IPS-15b (cell line): ENCODE results near the gene ACACB.

ENCODE experiments used
- H3K27me3 ChIP-seq: one replicate; pipeline ENCODE4 v1.6.1; 2013; ENCODE audit warnings: low read length; ENCODE audit not compliant: control insufficient read depth, insufficient read depth
- H3K36me3 ChIP-seq: one replicate; pipeline ENCODE4 v1.6.1; 2013; ENCODE audit warnings: low read length; ENCODE audit not compliant: control insufficient read depth, insufficient read depth
- H3K4me1 ChIP-seq: one replicate; pipeline ENCODE4 v1.6.1; 2013; ENCODE audit warnings: mild to moderate bottlenecking, low read length; ENCODE audit not compliant: control insufficient read depth, insufficient read depth
- H3K4me3 ChIP-seq: one replicate; pipeline ENCODE4 v1.5.1; 2013; ENCODE audit warnings: low read depth, low read length
- H3K9ac ChIP-seq: one replicate; pipeline ENCODE4 v1.6.1; 2013; ENCODE audit warnings: low read depth, mild to moderate bottlenecking, low read length
- H3K9me3 ChIP-seq: one replicate; pipeline ENCODE4 v1.6.1; 2013; ENCODE audit warnings: mild to moderate bottlenecking, low read length; ENCODE audit not compliant: control insufficient read depth, insufficient read depth

The ACACB gene

DNA sequence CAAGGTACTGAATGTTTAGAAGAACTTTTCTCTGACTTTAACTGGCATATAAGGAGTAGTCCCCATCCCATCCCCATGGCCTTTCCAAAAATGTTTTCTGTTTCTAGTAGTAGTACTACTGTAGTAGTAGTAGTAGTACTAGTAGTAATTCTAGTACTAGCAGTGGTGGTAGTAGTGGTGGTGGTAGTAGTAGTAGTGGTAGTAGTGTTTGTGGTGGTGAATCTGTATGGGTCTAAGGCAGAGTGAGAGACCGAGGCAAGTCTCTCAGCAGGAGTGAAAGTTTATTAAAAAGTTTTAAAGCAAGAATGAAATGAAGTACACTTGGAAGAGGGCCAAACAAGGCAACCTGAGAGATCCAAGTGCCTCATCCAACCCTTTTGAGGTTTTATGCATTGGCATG lies 134.1 kb downstream of the ACACB start:
- H3K27me3 ChIP-seq: no peaks in the 10 kb centered on the region
- no peaks in the 10 kb centered on the region for H3K9me3 ChIP-seq
- H3K36me3 ChIP-seq: no peaks in the 10 kb centered on the region
- H3K4me1 ChIP-seq: no peaks in the 10 kb centered on the region
- no peak overlapping the region for H3K4me3 ChIP-seq
- H3K9ac ChIP-seq: no peak overlapping the region

DNA sequence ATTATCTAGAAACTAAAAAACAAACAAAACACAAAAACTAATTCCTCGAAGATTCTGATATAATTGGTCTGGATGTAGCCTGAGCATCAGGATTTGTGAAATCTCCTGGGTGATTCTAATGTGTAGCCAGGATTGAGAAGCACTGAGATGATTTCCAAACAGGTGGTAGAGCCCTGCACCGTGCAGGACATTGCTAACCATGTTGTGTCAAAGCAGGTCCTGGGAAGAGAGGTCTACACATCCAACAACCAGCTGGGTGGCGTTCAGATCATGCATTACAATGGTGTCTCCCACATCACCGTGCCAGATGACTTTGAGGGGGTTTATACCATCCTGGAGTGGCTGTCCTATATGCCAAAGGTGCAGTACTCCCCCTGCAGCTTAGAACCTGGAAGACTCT lies 136.4 kb downstream of the ACACB start:
- Histone ChIP-seq H3K9me3 (no peaks in the 10 kb centered on the region), H3K4me3 (no peak overlapping the region), H3K4me1 (no peaks in the 10 kb centered on the region), H3K9ac (no peak overlapping the region), H3K27me3 (no peaks in the 10 kb centered on the region), H3K36me3 (no peaks in the 10 kb centered on the region)

DNA sequence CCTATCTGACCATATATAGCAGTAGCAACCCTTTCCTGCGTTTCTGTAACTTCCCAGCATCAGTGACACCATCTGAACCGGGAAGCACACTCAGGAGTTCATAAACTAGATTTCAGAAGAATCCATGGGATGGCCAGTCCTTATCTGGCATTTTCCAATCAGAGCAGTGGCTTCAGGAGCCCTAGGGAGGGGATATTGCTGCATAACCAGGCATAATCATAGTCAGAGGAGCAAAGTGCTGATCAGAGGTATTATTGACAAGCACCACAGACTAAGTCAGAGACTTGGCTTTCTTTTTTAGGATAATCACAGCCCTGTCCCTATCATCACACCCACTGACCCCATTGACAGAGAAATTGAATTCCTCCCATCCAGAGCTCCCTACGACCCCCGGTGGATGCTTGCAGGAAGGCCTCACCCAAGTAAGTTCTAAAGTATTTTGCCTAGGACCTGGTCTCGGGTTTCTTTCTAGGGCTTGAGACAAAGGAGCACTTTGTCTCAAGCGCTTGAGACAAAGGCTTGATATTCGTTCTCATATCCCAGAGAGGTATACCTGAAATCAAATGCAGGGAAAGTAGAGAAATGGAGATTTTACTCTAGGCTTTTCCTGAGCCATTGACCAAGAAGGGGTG lies 137.6 kb downstream of the ACACB start:
- H3K9ac ChIP-seq: no peak overlapping the region
- H3K9me3 ChIP-seq: no peaks in the 10 kb centered on the region
- H3K36me3 ChIP-seq: no peaks in the 10 kb centered on the region
- H3K4me3 ChIP-seq: no peak overlapping the region
- H3K4me1 ChIP-seq: no peaks in the 10 kb centered on the region
- H3K27me3 ChIP-seq: no peaks in the 10 kb centered on the region

DNA sequence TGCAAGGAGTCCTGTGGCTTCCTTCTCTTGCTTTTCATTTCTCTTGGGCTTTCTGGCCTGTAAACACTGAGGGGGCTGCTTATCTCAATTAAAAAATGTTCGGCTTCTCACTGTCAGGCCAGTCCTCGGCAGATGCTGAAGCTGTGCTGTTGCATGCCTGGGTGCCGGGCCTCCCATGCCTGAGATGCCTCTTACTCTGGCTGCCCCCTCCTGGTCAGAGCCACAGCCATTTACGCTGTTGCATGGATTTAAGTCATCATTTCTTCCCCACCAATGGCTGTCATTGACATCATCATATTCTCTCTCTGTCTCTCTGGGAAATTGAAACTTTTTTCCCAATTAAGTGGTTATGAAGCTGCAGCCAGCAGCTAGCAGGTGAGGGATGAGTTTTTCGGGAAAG lies 139.0 kb downstream of the ACACB start:
- Histone ChIP-seq H3K9me3 (no peaks in the 10 kb centered on the region), H3K4me3 (no peak overlapping the region)

DNA sequence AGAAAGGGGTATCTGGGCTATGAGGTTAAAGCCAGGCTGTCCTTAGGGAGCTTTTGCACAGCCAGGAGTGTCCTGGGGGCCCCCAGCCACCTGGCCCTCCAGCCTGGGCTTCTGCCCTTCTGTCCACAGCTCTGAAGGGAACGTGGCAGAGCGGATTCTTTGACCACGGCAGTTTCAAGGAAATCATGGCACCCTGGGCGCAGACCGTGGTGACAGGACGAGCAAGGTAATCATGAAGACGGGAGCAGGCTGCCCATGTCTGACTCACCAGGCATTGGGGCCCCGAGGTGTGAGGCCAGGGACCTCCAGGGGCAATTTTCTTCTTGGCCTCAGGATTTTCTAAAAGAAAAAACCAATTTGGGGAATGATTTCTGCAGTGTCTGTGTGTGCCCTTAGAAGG lies 139.6 kb downstream of the ACACB start:
- H3K27me3 ChIP-seq: no peaks in the 10 kb centered on the region
- no peak overlapping the region for H3K4me3 ChIP-seq
- no peaks in the 10 kb centered on the region for H3K4me1 ChIP-seq
- H3K9ac ChIP-seq: no peak overlapping the region
- no peaks in the 10 kb centered on the region for H3K36me3 ChIP-seq
- no peaks in the 10 kb centered on the region for H3K9me3 ChIP-seq

More for the DNA sequence above, 139.0 kb downstream of the ACACB start:
- no peak overlapping the region for H3K9ac ChIP-seq
- no peaks in the 10 kb centered on the region for H3K36me3 ChIP-seq
- no peaks in the 10 kb centered on the region for H3K27me3 ChIP-seq
- H3K4me1 ChIP-seq: no peaks in the 10 kb centered on the region

DNA sequence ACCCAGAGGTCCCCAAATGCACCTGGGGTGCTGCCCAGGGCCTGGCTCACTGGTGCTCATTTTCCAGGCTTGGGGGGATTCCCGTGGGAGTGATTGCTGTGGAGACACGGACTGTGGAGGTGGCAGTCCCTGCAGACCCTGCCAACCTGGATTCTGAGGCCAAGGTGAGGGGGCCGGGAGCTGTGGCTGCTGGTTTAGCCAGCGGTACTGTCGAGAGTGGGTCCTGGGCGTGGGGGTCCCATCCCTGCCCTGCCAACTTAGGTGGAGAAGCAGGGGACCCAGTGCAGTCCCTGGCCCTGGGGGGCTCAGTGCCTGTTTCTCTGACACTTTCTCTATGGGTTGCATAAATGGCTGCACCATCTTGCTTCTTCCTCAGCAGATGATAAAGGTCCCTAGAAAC lies 141.8 kb downstream of the ACACB start:
- H3K27me3 ChIP-seq: no peaks in the 10 kb centered on the region
- no peak overlapping the region for H3K4me3 ChIP-seq
- no peaks in the 10 kb centered on the region for H3K9me3 ChIP-seq
- H3K36me3 ChIP-seq: no peaks in the 10 kb centered on the region
- H3K9ac ChIP-seq: no peak overlapping the region
- H3K4me1 ChIP-seq: no peaks in the 10 kb centered on the region

DNA sequence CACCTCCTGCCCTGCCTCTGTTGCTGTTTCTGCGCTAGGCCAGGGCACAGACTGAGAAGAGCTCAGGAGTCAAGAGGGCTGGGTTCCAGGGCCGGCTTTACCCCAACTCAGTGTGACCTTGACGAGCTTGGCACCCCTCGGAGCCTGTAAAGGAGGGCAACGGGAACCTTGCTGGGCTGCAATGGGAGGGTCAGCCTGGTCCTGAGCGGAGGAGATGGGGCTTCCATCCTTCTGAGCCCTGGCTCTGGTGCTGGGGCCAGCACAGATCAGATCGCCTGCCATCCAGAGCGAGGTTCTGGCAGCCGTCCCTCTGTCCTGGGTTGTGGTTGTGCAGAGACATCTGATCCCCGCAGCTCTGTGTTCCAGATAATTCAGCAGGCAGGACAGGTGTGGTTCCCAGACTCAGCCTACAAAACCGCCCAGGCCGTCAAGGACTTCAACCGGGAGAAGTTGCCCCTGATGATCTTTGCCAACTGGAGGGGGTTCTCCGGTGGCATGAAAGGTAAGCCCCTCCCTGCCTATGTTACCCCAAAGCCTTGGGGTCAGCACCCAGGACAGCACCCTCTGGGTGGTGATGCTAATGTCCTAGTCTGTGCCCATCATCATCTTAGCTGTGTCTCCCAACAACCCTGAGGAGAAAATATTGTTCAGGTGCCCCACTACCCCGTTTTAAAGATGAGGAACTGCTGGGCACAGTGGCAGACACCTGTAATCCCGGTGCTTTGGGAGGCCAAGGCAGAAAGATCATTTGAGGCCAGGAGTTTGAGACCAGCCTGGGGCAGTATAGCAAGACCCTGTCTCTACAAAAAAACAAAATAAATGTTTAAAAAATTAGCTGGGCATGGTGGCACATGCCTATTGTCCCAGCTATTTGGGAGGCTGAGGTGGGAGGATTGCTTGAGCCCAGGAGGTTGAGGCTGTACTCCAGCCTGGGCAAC lies 142.5 kb downstream of the ACACB start:
- Histone ChIP-seq H3K4me1 (no peaks in the 10 kb centered on the region), H3K36me3 (no peaks in the 10 kb centered on the region), H3K27me3 (no peaks in the 10 kb centered on the region), H3K4me3 (no peak overlapping the region), H3K9me3 (no peaks in the 10 kb centered on the region), H3K9ac (no peak overlapping the region)

DNA sequence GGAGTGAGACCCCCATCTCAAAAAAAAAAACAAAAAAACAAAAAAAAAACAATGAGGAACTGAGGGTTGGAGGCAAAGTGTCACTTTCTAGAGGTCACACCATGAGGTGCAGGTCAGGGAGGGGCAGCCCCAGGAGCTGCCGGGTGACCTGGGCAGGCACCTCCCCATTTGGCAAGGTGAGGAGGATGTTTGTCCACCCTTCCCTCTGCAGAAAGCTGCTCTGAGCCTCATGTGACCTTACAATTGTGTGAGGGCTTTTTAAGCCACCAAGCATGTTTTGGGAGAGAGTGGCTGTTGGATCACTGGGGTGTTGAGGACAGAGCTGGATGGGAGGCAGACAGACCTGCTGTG lies 143.1 kb downstream of the ACACB start:
- peaks cover under 1% of the 10 kb centered on the region for H3K36me3 ChIP-seq
- H3K27me3 ChIP-seq: no peaks in the 10 kb centered on the region
- H3K4me3 ChIP-seq: no peak overlapping the region
- no peak overlapping the region for H3K9ac ChIP-seq
- H3K9me3 ChIP-seq: no peaks in the 10 kb centered on the region
- no peaks in the 10 kb centered on the region for H3K4me1 ChIP-seq

DNA sequence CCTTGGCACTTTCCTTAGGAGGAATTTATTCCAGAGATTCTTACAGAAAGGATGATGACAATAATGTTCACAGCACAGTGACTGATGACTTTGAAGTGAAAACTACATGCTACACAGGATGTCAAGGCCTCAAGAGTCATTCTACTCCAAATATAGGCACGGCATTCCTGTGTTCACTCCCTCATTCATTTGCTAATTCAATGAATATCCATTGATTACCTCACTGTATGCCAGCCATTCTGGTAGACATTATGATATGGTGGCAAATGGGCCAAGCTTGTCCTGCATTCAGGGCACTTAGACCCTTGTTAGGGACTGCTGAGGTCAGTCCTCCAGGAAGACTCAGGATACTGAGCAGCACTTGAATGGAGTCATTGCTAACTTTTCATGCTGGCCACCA lies 144.7 kb downstream of the ACACB start:
- H3K27me3 ChIP-seq: no peaks in the 10 kb centered on the region
- peaks cover 9% of the 10 kb centered on the region for H3K36me3 ChIP-seq
- H3K4me1 ChIP-seq: no peaks in the 10 kb centered on the region
- no peak overlapping the region for H3K4me3 ChIP-seq
- H3K9ac ChIP-seq: no peak overlapping the region
- no peaks in the 10 kb centered on the region for H3K9me3 ChIP-seq

DNA sequence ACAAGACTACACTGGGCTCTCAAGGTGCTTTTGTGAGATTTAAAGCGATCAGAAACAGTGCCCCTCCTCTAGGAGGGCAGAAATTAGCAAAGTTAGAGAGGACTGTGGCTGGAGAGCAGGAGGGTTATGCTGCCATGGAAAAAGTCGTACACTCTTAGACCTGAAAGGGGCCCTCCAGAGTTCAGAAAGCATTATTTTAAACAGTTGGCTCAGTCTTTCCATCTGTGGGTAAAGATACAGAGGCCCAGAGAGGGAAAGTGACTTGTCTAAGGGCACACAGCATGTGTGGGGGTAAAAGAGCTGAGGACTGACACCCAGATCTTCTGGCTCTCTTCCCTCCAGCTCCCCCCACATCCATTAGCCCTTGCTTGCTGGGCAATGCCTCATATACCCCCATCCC lies 145.6 kb downstream of the ACACB start:
- Histone ChIP-seq H3K4me1 (no peaks in the 10 kb centered on the region), H3K4me3 (no peak overlapping the region), H3K9ac (no peak overlapping the region), H3K27me3 (no peaks in the 10 kb centered on the region), H3K36me3 (peaks cover 9% of the 10 kb centered on the region), H3K9me3 (no peaks in the 10 kb centered on the region)

DNA sequence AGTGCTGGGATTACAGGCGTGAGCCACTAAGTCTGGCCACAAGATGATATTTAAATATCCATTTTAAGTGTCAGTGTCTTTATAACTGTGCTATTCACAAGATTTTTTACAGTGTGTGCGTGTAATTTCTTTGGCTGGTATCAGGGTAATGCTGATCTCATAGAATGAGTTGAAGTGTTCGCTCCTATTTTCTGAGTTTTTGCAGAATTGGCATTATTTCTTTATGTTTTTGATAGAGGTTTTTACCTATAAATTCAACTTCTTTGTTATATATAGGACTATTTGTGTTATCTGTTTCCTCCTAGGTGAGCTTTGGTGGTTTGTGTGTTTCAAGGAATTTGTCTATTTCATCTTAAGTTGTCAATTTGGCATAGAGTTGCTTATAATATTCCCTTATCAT lies 147.1 kb downstream of the ACACB start:
- Histone ChIP-seq H3K9me3 (no peaks in the 10 kb centered on the region), H3K4me3 (no peak overlapping the region), H3K36me3 (peaks cover 9% of the 10 kb centered on the region), H3K9ac (no peak overlapping the region), H3K27me3 (no peaks in the 10 kb centered on the region), H3K4me1 (no peaks in the 10 kb centered on the region)
